GM20431 (cell line): Measurements from ENCODE around the gene ABLIM1.

Experiments used
- in situ Hi-C: fragments of 300-500 bp; cut with MseI, MboI; formaldehyde crosslinking; loops from one replicate; pipeline ENCODE4 v1.15.0; 2020; ENCODE audit warnings: low sequenced_read_pairs; ENCODE audit not compliant: unreplicated experiment

Gene ABLIM1

GRCh38 chr10:114386452-114386851 lies 271.6 kb downstream of the ABLIM1 start:
- in situ Hi-C loops, result no loop called here

DNA sequence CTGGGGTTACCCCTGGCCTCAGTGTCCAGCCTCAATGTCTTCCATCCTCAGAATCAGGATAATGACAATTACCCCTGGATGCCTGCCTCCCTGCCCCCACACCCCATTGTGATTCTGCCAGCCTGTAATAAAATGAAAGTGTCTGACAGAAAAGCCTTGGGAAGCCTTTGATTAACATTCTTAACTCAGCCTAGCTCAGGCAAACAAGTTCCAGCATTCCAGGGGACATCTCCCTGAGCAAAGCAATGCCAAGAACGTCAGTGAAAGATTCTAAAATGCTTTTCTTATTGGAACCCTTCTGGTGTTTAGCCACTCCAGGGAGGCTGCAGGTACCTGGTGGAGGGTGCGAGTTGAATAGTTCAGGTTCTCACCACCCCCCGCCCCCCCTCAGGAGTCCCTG lies 272.5 kb downstream of the ABLIM1 start:
- in situ Hi-C loops, result no loop called here

DNA sequence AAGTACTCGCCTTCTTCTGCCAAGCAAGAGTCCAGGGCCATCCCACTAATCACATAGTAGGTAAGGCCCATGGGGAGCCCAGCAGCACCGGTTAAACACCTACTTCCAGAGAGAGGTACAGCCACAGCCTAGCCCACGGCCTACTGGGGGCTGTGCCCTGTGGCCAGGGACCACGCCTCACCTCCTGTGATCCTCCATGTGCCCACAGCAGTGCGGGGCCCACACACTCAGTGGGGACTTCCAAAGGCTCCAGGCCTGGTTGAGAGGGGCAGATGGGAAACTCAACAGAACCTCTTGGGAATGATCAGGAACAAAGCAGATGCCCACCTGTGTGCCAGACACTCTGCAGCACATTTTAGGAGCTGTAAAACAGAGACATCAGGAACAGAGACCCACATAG lies 273.5 kb downstream of the ABLIM1 start:
- in situ Hi-C loops, result no loop called here

- in situ Hi-C loops, result no loop called here
Observed at GRCh38 chr10:114384181-114384580, 273.9 kb downstream of the ABLIM1 start.
